GM19438 (cell line): ENCODE data around the gene SDE2.
"Not testable (repeated sequence)": the region's sequence is repeated elsewhere in the genome, so short reads cannot be mapped to it uniquely, and the experiment has no call there.

Experiments used
- ATAC-seq: cut with Tn5 transposase; IDR thresholded peaks from one replicate; pipeline ENCODE4 v1.9.1; 2021; ENCODE audit warnings: low read depth; ENCODE audit not compliant: unreplicated experiment

The SDE2 gene

DNA sequence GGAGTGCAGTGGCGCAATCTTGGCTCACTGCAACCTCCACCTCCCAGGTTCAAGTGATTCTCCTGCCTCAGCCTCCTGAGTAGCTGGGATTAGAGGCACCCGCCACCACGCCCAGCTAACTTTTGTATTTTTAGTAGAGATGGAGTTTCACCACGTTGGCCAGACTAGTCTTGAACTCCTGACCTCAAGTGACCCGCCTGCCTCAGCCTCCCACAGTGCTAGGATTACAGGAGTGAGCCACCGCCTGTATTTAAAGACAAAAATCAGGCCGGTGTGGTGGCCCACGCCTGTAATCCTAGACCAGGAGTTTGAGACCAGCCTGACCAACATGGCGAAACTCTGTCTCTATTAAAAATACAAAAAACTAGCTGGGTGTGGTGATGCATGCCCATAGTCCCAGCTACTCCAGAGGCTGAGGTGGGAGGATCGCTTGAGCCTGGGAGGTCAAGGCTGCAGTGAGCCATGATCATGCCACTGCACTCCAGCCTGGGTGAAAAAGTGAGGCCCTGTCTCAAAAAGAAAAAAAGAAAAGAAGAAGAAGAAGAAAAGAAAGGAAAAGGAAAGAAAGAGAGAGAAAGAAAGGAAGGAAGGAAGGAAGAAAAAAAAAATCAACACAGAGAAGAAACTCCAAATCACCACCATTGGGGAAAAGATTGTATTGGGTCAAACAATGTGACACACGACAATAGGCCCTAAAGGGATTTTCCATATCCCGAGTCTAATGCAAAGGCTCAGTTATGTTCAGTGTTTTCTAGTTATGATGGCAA is 8.2 kb upstream of the SDE2 start:
- ATAC-seq, result not testable (repeated sequence)

DNA sequence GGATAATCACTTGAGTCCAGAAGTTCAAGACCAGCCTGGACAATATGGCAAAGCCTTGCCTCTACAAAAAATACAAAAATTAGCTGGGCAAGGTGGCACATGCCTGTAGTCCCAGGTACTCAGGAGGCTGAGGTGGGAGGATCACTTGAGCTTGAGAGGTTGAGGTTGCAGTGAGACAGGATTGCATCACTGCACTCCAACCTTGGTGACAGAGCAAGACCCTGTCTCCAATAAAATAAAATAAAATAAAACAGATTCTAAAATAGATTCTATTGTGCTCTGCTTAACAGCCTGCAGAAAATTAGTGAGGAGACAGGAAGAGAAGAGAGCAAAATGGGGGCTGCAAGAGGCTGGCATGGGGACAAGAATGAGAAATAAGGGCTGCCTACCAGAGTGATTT is 7.5 kb upstream of the SDE2 start:
- ATAC-seq, result no peak

DNA sequence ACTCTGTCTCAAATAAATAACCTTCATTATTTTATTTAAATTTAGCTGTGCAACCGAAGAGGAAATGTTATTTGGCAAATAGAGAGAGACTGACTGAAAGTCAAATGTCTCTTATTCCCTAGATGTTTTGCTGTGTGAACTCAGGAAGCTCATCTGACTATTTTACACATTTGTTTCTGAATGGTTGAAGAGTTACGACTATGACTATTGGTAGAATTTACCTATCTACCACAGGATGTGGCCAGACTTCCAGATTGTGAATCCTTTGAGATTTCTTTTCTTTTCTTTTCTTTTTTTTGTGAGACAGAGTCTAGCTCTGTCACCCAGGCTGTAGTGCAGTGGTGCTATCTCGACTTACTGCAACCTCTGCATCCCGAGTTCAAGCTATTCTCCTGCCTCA is 5.3 kb upstream of the SDE2 start:
- no peak for ATAC-seq

DNA sequence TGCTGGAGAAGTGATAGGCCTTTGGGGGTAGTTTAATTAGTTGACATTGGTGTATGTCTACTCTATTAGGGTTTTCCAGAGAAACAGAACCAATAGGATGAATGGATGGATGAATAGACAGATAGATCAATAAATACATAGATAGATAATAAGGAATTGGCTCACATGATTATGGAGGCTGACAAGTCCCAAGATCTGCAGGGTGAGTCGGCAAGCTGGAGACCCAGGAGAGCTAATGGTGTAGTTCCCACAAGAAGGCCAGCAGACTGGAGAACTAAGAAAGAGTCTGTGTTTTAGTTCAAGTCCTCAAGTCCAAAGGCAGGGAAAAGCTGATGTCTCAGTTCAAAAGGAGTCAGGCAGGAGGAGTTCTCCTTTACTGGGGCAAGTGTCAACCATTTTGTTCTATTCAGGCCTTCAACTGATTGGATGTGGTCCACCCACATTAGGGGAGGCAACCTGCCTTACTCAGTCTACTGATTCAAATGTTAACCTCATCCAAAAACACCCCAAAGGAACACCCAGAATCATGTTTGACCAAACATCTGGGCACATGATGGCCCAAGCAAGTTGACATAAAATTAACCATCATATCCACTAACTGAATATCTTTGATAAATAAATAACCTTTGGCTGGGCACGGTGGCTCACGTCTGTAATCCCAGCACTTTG is 4.5 kb upstream of the SDE2 start:
- no peak for ATAC-seq

DNA sequence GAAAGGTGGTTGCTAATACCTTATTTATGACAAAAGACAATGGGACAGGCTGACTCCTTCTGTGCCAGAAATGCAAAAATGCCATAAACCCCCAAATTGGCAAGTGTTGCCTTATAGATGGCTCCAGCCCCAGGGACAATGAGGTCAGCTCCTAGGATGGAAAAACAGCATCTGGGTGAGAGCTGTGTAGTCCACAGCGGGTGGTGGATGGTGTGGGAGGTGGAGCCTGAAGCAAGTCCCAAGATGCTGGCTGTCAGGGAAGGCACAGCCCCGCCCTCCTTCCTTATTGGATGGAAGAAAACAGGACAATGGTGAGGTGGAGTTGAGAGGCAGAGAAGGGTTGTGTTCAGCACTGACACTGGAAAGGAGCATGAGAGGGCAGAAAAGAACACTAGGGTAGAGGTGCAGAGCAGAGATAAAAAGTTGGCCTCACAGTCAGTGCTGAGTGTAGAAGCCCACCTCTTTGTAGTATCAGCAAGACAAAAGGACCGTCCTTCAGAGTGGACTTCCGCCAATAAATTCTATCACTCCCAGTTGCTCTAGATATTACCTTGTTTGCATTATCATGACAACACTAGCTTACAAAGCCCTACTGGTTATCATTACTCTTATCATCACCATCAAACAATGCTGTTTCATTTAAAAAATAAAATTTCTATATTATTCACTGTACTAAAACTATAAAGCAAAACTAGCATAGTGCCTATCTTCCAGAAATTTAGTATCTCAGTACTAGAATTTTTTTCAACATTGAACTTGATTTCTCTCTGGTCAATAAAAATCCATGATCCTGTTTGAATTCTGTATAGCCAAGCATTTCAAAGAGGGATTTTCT is 3.7 kb upstream of the SDE2 start:
- no peak for ATAC-seq

DNA sequence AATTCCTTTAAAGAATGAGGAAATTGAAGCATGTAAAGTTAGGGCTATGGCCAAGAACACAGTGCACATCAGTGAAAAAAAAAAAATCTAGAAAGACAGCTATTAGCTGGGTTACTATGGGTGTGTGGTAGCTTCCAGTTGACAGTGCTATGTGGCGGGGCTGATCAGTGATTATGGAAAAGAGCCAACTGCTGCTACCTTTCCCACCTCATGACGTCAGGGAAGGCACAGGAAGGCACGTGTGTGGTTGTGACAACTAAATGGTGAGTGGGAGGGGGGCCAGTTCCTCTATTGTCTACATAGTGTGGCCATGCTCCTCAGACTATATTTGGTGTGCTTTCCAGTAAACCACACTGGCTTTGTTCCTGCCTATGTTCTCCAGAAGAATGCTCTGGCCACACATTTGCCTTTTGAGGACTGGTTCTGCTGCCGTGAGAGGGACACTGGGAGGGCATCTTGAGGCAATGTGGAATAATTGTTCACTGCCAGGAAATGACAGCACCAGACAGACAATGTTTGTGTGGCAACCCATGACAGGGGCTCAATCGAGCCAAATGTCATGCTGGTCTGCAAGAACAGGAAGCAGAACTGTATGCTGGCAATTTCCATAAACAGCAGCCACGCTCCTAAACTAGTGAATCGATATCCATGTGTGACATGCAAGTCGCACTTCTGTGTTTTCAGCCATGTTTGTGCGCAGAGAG is 3.0 kb upstream of the SDE2 start:
- ATAC-seq, result no peak

DNA sequence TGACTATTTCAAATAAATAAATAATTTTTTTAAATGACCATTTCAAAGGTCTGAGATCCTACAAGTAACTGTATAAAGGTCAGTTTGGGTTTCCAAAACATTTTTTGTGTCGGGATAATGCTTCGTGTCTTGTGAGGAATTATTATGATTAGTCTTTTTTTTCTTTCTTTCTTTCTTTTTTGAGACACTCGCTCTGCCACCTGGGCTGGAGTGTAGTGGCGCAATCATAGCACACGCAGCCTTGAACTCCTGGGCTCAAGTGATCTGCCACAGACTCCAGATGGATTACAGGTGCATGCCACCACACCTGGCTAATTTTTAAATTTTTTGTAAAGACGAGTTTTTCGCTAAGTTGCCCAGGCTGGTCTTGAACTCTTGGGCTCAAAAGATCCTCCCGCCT is 1.9 kb upstream of the SDE2 start:
- ATAC-seq, result no peak

DNA sequence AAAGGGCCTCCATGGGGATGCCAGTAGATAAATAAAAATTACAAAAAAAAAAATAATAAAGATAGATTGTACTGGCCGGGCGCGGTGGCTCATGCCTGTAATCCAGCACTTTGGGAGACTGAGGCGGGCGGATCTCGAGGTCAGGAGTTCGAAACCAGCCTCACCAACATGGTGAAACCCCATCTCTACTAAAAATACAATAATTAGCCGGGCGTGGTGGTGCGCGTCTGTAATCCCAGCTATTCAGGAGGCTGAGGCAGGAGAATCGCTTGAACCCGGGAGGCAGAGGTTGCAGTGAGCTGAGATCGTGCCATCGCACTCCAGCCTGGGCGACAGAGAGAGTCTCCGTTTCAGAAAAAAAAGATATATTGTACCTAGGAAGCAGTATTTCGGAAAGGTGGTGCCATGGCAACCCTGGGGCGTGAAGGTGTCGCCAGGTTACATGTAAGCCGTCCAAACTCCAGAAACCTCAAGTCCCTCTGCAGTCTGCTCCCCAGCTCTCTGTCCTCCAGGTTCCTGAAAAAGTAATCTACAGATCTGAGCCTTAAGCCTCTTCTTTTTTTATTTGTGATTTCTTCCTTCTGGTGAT is 1.4 kb upstream of the SDE2 start:
- ATAC-seq, result not testable (repeated sequence)

DNA sequence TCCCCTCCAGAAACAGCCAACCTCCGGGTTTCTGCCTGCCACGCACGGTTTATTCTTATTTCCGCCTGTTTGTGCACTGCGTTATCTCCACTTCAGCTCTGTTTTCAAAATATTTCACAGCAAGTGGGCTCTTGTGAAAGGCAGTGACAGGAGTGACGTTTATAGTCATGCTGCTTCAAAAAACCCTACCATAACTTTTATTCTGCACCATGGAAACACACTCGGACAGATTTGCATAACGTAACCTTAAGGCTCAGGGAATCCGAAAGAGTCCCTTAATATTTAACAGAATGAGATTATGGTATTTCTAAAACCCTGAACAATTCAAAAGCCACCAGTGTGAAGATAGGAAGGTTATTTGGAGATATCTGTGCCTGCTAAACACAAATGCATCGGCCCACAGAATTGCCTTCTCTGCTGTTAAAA is 782 bp upstream of the SDE2 start:
- ATAC-seq, result peak; percentile 39

DNA sequence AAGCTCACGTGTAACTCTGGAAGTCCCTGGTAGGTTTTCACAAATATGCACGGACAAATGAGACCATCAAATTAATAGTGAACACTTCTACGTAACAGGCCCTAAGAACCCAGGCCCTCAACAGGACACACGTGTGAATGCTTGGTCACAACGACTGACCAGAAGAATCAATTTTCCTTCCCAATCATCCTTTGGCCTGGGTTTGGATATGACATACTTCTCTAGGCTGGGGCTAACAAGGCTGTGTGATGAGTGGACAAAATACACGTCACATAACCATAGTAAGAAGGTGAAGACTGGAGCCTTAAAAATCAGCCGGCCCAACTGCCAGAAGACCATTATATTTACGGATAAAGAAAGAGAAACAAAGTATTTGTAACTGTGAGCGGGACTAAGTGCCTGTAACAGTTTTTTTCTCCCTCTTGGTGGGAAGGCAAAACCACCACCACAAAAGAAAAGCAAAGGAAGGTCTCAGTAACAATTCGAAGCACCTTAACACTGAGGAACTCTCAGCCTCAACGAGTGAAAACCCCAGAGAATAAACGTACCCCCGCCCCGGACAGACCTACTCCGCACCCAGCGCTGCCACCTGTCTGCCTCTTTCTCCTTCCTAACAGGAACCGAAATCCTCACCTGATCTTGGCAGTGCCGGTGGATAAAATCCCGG is 450 bp downstream of the SDE2 start:
- peak; percentile 1 for ATAC-seq

DNA sequence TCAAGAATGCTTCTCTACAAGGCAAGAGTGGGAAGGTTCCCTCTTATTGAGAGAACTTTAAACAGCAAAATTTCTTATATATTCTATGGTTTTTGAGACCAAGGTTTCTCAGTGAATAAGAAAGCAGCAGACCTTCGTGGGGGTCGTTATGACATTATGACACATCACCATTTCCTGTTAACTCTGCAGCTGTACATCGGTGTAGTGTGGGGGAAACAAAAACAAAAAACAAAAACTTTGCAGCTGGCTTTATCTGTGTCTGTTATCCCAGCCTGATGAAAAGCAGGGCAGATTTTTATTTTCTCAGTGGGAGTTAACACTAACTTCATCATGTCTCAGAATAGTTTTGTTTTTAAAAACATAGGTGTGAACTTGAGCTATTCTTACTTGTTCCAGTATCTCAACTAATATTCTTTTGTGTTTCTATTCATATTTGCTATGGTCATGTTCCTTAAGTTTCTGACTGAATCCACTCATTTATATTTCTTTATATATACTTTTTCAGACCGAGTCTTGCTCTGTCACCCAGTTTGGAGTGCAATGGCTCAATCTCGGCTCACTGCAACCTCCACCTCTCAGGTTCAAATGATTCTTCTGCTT is 2.1 kb downstream of the SDE2 start:
- no peak for ATAC-seq

DNA sequence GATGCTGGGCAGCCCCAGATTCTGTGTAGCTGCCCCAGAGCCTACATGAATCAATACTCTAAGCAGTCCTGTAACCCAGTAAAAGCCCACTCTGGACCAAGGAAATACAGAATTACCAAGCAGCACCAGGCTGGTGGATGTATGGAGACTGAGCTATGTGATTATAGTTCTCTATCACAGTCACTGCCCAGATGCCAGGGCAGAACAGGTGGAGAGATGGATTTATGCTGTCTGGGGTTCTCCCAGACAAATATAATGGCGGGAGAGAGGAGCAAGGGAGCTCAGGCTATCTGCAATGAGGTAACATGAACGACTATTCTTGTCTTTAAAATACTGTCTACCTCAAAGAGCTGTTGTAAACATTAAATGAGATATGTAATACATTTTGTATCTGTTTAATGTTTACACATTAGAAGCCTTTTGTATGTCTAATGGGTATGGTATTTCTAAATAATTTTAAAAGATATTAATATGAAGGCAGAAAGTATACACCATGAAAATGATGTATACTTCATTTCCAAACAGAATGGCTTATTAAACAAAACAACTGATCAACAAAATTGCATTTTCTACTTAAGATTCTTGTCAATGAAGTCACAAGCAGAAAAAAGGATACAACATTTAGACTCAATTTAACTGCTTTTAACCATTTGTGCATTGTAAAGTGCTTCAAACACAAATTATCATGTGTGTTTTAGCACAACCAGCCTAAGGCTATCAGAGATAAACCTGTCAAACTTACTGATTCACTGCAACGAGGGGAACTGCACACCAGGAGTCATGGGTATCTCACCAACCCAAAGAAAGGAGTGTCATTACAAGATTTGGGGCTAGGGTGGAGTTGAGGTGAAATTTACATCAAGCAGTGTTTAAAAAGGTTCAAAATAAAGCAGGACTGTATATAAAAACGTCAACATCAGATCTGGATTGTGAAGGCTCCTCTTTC is 3.0 kb downstream of the SDE2 start:
- no peak for ATAC-seq

DNA sequence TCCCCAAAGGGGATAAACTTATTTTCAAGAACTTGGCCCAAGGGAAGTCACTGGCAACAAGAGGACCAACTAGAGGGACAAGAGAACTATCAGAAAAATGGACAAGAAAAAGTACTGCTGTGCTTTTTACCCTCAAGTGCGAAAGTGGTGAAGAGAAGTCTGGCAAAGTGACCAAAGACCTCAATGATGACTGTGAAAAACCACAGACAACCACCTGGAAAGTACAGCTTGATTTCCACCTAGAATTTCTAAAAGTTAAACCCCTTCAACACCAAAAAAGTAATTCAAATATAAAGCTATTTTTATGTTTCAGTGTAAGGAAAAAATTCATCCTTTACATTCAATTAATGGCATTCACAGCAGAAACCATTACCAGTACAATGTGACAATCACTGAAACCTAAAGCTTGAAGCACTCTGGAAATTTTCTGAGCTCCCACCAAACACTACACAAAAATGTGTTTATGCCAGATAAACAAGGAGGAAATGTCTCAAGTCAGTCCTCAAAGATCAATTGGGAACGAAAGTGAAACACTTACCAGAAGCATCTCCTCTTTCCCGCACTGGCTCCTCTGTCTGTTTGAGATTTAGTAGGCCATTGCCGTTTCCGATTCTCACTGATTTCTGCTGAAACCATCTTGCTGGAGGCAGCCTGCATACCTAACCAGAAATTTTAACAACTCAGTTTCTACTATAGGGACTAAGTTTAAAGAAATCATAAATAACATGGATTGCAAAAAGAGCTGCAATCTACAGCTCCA is 8.3 kb downstream of the SDE2 start:
- ATAC-seq, result no peak

DNA sequence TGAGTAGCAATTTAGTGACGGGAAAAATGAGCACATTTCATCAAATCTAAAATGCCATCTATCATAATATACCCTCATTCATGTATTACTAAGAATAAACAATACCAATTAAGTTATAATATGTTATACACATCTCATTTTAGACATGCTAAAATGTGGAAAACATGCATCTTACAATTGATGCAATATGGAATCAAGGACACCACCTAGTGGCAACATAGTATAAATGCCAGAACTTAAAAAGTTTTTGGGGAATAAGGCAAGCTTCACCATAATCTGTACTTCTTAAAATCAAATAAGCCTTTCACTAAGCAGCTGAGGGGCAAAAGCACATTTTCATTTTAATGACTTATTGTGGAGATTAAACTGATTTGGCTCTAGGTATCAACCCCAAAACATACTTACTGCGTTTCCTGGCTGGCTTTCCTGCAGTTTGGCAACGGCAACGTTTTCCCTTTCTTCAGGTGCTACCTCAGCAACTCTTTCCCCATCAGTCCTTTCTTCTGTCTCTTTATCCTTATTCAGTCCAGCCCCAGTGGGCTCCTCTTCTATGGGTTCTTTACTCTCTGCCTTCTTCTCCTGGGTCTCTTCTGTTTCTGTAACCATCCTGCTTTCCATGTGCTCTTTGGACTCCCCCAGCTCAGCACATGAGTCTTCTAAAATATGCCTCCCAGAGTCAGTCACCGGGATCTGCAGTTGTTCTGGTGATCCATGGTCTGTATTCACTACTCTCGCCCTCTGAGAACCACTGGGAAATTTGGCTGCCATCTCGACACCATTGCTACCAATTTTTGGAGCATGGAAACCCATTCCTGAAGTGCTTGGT is 11.4 kb downstream of the SDE2 start:
- ATAC-seq, result no peak

DNA sequence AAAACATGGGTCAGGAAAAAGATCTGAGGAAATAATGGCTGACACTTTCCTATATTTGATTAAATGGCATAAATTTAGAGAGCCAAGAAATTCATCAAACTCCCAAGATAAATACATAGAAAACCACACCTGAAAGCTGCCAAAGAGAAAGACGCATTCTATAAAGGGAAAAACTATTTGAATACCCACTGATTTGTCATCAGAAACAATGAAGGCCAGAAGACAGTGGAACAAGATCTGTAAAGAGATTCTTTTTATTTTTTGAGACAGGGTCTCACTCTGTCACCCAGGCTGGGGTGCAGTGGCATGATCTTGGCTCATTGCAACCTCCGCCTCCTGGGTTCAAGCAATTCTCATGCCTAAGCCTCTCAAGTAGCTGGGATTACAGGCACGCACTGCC is 17.4 kb downstream of the SDE2 start:
- no peak for ATAC-seq

DNA sequence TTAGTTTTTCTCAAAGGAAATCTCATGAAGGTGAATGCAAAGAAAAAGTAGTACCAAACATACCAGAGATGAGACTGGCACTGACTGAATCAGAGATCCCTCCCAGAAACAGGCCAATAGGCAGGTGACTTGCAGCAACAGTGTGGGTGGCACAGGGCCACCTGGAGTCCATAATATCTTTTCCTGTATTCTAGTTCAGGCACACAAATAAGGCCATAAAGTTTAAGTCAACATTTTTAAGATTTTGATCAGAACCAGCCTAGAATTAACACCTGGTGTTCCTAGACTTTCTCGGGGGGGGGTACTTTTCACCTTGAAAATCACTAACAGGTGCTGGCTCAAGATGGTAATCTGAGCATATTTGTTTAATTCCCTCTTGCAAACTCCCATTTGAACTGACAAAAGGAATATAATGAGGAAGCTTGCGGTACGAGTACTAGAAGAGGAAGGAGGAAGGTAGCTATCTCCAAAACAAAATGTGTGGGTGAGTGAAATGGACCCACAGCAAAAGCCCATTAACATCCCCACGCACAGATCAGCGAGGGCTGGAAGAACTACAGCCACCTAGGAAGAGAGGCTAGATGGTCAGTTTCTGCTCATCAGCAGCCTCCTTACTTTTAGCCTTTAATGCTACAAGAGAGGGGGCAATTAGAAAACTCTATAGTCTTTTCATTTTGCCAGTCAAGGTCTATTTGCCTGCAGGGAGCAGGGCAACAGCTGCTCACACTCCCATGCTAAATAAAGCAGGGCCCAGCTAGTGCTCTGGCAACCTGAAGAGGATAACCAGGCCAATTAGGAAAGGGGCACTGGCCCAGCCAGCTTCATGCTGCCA is 18.9 kb downstream of the SDE2 start:
- ATAC-seq, result no peak
